ENCODE data around the gene ZNF79.

- TF ChIP-seq CTCF (IDR thresholded peaks at IDR 0.05) = no peak
- no peak for TF ChIP-seq POLR2A (IDR thresholded peaks at IDR 0.05)
These were observed 13.5 kb downstream of the ZNF79 start for GRCh38 chr9:127437497-127438264.
